ENCODE data around the gene SMIM30. TPM values are rescaled to one million over a fixed set of nuclear protein-coding genes. Genes with fewer than 3 reads are reported as not detected.

Gene SMIM30
- 42.5 TPM for total RNA-seq

DNA sequence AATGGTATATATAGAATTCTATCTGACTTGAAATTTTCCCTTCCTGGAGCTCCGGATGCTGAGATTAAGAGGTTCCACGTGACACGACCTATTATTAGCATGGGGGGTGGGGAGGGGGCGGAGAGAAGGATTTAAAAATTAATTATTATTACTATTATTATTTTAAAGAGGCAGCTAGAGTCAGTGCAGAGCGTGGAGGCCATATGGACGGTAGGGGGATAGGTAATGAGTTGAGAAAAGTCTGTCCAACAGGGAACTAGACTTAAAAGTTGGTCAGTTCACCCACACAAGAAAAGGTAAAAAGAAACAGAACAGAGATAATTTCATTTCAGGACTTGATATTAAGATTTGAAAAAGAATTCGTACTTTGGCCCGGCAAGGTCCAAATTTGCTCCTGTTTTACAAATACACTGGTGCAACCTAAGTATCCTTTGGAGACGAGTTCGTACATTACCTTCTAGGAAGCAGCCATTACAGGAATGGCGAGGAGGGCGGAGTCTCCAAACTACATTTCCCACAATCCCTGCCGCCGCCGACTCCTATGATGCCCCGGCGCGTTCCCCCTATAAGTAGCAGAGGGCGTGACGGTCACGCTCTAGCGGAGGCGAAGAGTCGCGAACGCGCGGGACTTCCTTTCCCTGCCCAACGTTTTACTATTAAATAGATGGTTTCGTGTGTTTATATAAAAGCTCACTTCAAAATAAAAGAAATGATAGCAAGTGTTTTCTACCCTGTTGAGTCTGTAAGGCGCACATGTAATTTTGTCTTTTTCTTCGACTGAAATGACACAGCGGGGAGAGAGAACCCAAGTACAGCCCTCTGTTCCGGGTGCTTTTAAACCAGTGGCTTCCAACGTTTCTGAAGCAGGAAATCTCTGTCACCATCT is at the start of gene SMIM30:
SMIM30 (minus strand) TSS at position 481 of the 886 bp plus-strand sequence. CDS start 976 bp downstream, outside the sequence.

GRCh38 chr7:113086431-113086888 is 31.9 kb downstream of the SMIM30 start, which contains the start of gene GPR85:
TSS of gene GPR85 (minus strand) at chr7:113086827. CDS start at chr7:113084721, 2,106 bp downstream.

Other genes starting within 250 kb of the SMIM30 start
- 26.8 TPM for gene GPR85, start 31.7 kb downstream of the SMIM30 start, total RNA-seq